Mucosa of descending colon (tissue), 3 donors: ENCODE results near the gene NLRP14. TPM values are rescaled to one million over a fixed set of nuclear protein-coding genes. Genes with fewer than 3 reads are reported as not detected.

ENCODE experiments used
- ATAC-seq: fragments of 200-7000 bp; cut with Tn5 transposase; one replicate; pipeline ENCODE4 v1.9.1; 2020; ENCODE audit warnings: mild to moderate bottlenecking, moderate library complexity
- DNase-seq, 3 donors: peaks; one replicate each; pipeline ENCODE4 v3.0.0-alpha.2; 2020
- H3K36me3 ChIP-seq: fragments of 200-600 bp; one replicate; pipeline ENCODE4 v1.8.0; 2021; ENCODE audit warnings: low read depth, mild to moderate bottlenecking
- H3K4me1 ChIP-seq: fragments of 200-600 bp; one replicate; pipeline ENCODE4 v1.8.0; 2021; ENCODE audit warnings: low read depth, mild to moderate bottlenecking
- H3K4me3 ChIP-seq: fragments of 200-600 bp; one replicate; pipeline ENCODE4 v1.8.0; 2021; ENCODE audit warnings: mild to moderate bottlenecking
- H3K9me3 ChIP-seq: fragments of 200-600 bp; one replicate; pipeline ENCODE4 v1.8.0; 2021; ENCODE audit warnings: mild to moderate bottlenecking
- CTCF ChIP-seq: fragments of 200-600 bp; IDR thresholded peaks from one replicate; pipeline ENCODE4 v1.8.0; 2022; ENCODE audit warnings: antibody characterized with exemption, mild to moderate bottlenecking
- intact Hi-C, 2 donors: fragments of 100-400 bp; cut with DNase I in 1 of 2; cut with micrococcal nuclease in 1 of 2; formaldehyde crosslinking; loops; one replicate each; pipeline versions ENCODE4 v1.11.0 to v1.11.1; 2022; cut with DNase I, micrococcal nuclease
- total RNA-seq, 3 donors: library from RNA; stranded (reverse); fragmentation: NEBNext Ultra II Directional in 2 of 3; extraction: Animal tissue kit (Norgen Biotek cat#: 25700) in 2 of 3; gene quantifications; one replicate each; pipeline versions ENCODE4 v1.2.1 to v1.2.4, GENCODE V29; 2021 to 2023
- donor health status: DM: no; HTN: no; CAD: no; lungs with moderate emphysema.
- donor health status: DM: no; HTN: no; CAD: no.
- donor health status: DM: no; HTN: yes; CAD: no.

The NLRP14 gene
- total RNA-seq, 3 donors from 2014 or later = 0.17 to 0.25 (median 0.24) TPM

DNA sequence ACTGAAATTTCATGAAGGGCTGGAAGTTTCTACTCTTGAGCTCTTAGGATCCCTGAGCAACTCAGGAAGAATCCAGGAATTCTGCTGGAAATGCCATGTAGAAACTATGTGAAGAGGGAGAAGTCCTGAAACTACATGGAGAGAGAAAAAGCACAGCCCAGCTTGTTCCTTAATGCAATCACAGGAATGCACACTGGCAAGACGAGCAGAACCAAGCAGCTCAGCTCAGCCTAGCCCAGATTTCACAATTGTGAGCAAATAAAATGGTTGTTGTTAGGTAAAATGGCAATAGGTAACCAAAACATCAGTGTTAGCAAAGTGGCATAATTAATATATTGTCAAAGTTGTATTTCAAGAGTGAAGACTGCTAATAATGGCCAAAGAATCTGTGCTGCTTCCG, 28.3 kb upstream of the NLRP14 start:
- ATAC-seq = no peak
- H3K4me3 ChIP-seq = no peak overlapping the region
- intact Hi-C loops = no loop called here
- DNase-seq = no peak
- no peaks in the 10 kb centered on the region for H3K36me3 ChIP-seq
- TF ChIP-seq CTCF = no peak
- no peaks in the 10 kb centered on the region for H3K4me1 ChIP-seq
- H3K9me3 ChIP-seq = no peaks in the 10 kb centered on the region

- ATAC-seq (no peak), DNase-seq (no peak)
- Histone ChIP-seq H3K4me1 (no peaks in the 10 kb centered on the region), H3K9me3 (no peaks in the 10 kb centered on the region), H3K4me3 (no peak overlapping the region), H3K36me3 (no peaks in the 10 kb centered on the region)
- TF ChIP-seq CTCF = no peak
- intact Hi-C loops = no loop called here
Measured at GRCh38 chr11:6992457-6993417, 27.5 kb upstream of the NLRP14 start.

DNA sequence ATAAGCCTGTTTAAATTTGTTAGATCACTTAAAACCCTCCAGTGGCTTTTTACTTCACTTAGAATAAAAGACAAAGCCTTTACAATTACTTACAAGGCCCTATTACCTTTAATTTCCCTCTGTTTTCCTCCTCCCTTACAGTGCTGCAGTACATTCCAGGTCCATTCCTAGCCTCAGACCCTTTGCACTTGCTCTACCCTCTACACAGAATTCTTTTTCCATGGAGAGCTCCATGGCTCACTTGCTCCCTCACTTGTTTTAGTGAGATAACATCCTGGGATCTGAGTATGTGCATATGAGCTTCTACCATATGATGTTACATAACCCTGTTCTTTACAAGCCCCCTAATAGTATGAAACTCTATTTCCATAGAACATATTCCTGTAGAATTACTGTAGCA, 24.6 kb upstream of the NLRP14 start:
- DNase-seq (no peak), ATAC-seq (no peak)
- intact Hi-C loops = no loop called here

DNA sequence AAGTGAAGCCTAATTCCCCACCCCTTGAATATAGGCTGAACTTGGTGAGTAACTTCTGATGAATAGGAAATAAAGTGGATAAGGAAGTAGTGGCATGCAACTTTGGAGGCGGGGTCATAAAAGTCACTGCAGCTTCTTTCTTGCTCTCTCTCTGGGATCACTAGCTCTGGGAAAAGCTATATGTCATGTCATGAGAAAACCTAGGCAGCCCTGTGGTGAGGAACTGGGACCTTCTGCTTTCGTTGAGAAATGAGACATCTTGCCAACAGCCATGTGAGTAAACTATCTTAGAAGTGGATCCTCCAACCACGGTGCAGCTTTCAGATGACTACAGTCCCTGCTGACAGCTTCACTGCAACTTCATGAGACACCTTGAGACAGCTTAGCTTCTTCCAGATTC, 15.8 kb upstream of the NLRP14 start:
- ATAC-seq = peak; percentile 63
- Histone ChIP-seq H3K4me3 (no peak overlapping the region), H3K36me3 (no peaks in the 10 kb centered on the region), H3K9me3 (no peaks in the 10 kb centered on the region), H3K4me1 (no peaks in the 10 kb centered on the region)
- TF ChIP-seq CTCF = no peak
- peak in 1 of 3 donors; percentile 45 for DNase-seq
- intact Hi-C loops = no loop called here

More for the DNA sequence above, 24.6 kb upstream of the NLRP14 start:
- Histone ChIP-seq H3K36me3 (no peaks in the 10 kb centered on the region), H3K4me3 (no peak overlapping the region), H3K4me1 (no peaks in the 10 kb centered on the region), H3K9me3 (no peaks in the 10 kb centered on the region)
- TF ChIP-seq CTCF = no peak

GRCh38 chr11:7014118-7014517, 6.2 kb upstream of the NLRP14 start:
- ATAC-seq = no peak
- intact Hi-C loops = no loop called here
- Histone ChIP-seq H3K4me1 (no peaks in the 10 kb centered on the region), H3K4me3 (no peak overlapping the region), H3K9me3 (no peaks in the 10 kb centered on the region), H3K36me3 (no peaks in the 10 kb centered on the region)
- DNase-seq = no peak
- no peak for TF ChIP-seq CTCF
